ENCODE measurements around the gene NKIRAS1. TPM values are rescaled to one million over a fixed set of nuclear protein-coding genes. Genes with fewer than 3 reads are reported as not detected.
"Not testable (repeated sequence)": the region's sequence is repeated elsewhere in the genome, so short reads cannot be mapped to it uniquely, and the experiment has no call there.

Gene NKIRAS1
- total RNA-seq, 4 donors from 2014 or later: 3.2 to 13.8 (median 8.9) TPM

DNA sequence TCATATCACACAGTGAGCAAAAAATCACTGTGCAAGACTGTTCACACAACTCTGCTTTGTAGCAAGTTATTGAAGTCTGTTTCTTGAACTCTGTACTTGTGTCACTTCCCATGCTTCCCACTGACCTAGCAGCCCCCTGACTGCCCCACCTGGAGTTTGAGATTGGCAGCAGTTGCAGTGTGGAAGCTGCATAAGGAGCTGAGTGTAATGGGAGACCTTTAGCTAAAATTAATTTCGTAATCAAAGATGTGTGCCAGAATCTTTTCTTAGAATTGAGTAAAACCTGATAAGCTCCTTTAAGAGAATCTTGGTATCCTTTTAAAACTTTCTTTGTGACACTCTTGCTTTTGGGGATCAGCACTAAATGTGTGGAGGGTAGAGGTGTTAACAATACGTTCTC is 42.8 kb downstream of the NKIRAS1 start:
- in situ Hi-C loops (cut with MboI; ENCODE audit: low pct_ligation_motif_present in 1 of 4, low pct_unique_long_range_greater_than_20kb in 1 of 4, low sequenced_read_pairs in 3 of 4) (no loop called here), intact Hi-C loops (cut with DNase I; ENCODE audit: low total_unique reads) (no loop called here)
- Histone ChIP-seq H3K27me3 (no peaks in the 10 kb centered on the region), H3K4me3 (no peak overlapping the region), H3K9me3 (no peaks in the 10 kb centered on the region), H3K4me1 (peaks cover 0 to 18% (median 5%) of the 10 kb centered on the region in 4 donors), H3K36me3 (no peaks in the 10 kb centered on the region), H3K27ac (no peak overlapping the region)
- 88% methylated on average over 2 of the region's 2 CpGs for WGBS, 2 donors (ENCODE audit: low coverage in 1 of 2)
- DNase-seq: no peak
- no peak for TF ChIP-seq EP300 (IDR thresholded peaks at IDR 0.05; ENCODE audit: low read depth)
- no peak for TF ChIP-seq POLR2AphosphoS5 (IDR thresholded peaks at IDR 0.05)
- TF ChIP-seq POLR2A (IDR thresholded peaks at IDR 0.05): no peak
- no peak for TF ChIP-seq CTCF (IDR thresholded peaks at IDR 0.05)

GRCh38 chr3:23872330-23872729 is 44.5 kb downstream of the NKIRAS1 start:
- WGBS, 2 donors (ENCODE audit: low coverage in 1 of 2): 98% methylated on average over 3 of the region's 3 CpGs; no CpG with 5 or more reads in 1 of the 2 donors
- in situ Hi-C loops (cut with MboI; ENCODE audit: low pct_ligation_motif_present in 1 of 4, low pct_unique_long_range_greater_than_20kb in 1 of 4, low sequenced_read_pairs in 3 of 4): no loop called here
- no peak for DNase-seq
- Histone ChIP-seq H3K36me3 (no peaks in the 10 kb centered on the region), H3K4me3 (no peak overlapping the region), H3K27me3 (no peaks in the 10 kb centered on the region), H3K4me1 (peaks cover 0 to 23% (median 2%) of the 10 kb centered on the region in 4 donors), H3K27ac (no peak overlapping the region), H3K9me3 (no peaks in the 10 kb centered on the region)
- intact Hi-C loops (cut with DNase I; ENCODE audit: low total_unique reads): no loop called here
- TF ChIP-seq POLR2AphosphoS5 (IDR thresholded peaks at IDR 0.05) (no peak), POLR2A (IDR thresholded peaks at IDR 0.05) (no peak), CTCF (IDR thresholded peaks at IDR 0.05) (no peak), EP300 (IDR thresholded peaks at IDR 0.05; ENCODE audit: low read depth) (no peak)

DNA sequence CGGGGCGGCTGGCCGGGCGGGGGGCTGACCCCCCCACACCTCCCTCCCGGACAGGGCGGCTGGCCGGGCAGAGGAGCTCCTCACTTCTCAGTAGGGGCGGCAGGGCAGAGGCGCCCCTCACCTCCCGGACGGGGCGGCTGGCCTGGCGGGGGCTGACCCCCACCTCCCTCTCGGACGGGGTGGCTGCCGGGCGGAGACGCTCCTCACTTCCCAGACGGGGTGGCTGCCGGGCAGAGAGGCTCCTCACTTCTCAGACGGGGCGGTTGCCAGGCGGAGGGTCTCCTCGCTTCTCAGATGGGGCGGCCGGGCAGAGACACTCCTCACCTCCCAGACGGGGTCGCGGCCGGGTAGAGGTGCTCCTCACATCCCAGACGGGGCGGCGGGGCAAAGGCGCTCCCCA is 45.4 kb downstream of the NKIRAS1 start:
- H3K4me1 ChIP-seq: peaks cover 0 to 23% (median 3%) of the 10 kb centered on the region in 4 donors
- in situ Hi-C loops (cut with MboI; ENCODE audit: low pct_ligation_motif_present in 1 of 4, low pct_unique_long_range_greater_than_20kb in 1 of 4, low sequenced_read_pairs in 3 of 4); H3K27me3 ChIP-seq; H3K4me3 ChIP-seq; H3K9me3 ChIP-seq; intact Hi-C loops (cut with DNase I; ENCODE audit: low total_unique reads); H3K27ac ChIP-seq; H3K36me3 ChIP-seq; DNase-seq: not testable (repeated sequence)
- WGBS, 2 donors (ENCODE audit: low coverage in 1 of 2): 92% methylated on average over 8 of the region's 34 CpGs; no CpG with 5 or more reads in 1 of the 2 donors

GRCh38 chr3:23870663-23871043 is 46.1 kb downstream of the NKIRAS1 start:
- H3K27me3 ChIP-seq; H3K27ac ChIP-seq; in situ Hi-C loops (cut with MboI; ENCODE audit: low pct_ligation_motif_present in 1 of 4, low pct_unique_long_range_greater_than_20kb in 1 of 4, low sequenced_read_pairs in 3 of 4); H3K9me3 ChIP-seq; DNase-seq; H3K4me3 ChIP-seq; intact Hi-C loops (cut with DNase I; ENCODE audit: low total_unique reads); H3K36me3 ChIP-seq: not testable (repeated sequence)
- peaks cover 6 to 28% (median 11%) of the 10 kb centered on the region in 4 donors for H3K4me1 ChIP-seq
- WGBS, 2 donors (ENCODE audit: low coverage in 1 of 2): 82% methylated on average over 1 of the region's 5 CpGs; no CpG with 5 or more reads in 1 of the 2 donors

GRCh38 chr3:23869977-23870662 is 46.7 kb downstream of the NKIRAS1 start:
- whole genome bisulfite sequencing, 2 donors (ENCODE audit: low coverage in 1 of 2): 72 to 100% methylated on average over 3 to 4 of the region's 4 CpGs
- Histone ChIP-seq H3K4me1 (peaks cover 10 to 34% (median 12%) of the 10 kb centered on the region in 4 donors), H3K27me3 (no peaks in the 10 kb centered on the region), H3K9me3 (no peaks in the 10 kb centered on the region), H3K36me3 (no peaks in the 10 kb centered on the region), H3K27ac (no peak overlapping the region), H3K4me3 (no peak overlapping the region)
- no peak for TF ChIP-seq EP300 (IDR thresholded peaks at IDR 0.05; ENCODE audit: low read depth)
- in situ Hi-C loops (cut with MboI; ENCODE audit: low pct_ligation_motif_present in 1 of 4, low pct_unique_long_range_greater_than_20kb in 1 of 4, low sequenced_read_pairs in 3 of 4): no loop called here
- intact Hi-C loops (cut with DNase I; ENCODE audit: low total_unique reads): no loop called here
- DNase-seq: no peak

All from transverse colon (tissue), 4 donors.